ENCODE results near the gene BNIP5. TPM values are rescaled to one million over a fixed set of nuclear protein-coding genes. Genes with fewer than 3 reads are reported as not detected.

Gene BNIP5
- total RNA-seq, 4 donors from 2014 or later: not detected

- no peak for DNase-seq
- H3K9me3 ChIP-seq: no peaks in the 10 kb centered on the region
- H3K27ac ChIP-seq: no peak overlapping the region
- H3K27me3 ChIP-seq: no peaks in the 10 kb centered on the region
- intact Hi-C loops (cut with DNase I; ENCODE audit: low total_unique reads): no loop called here
- TF ChIP-seq CTCF (IDR thresholded peaks at IDR 0.05) (no peak), POLR2A (IDR thresholded peaks at IDR 0.05) (no peak)
- H3K4me1 ChIP-seq: no peaks in the 10 kb centered on the region
- no peaks in the 10 kb centered on the region for H3K36me3 ChIP-seq
- H3K4me3 ChIP-seq: no peak overlapping the region
Observed at GRCh38 chr6:36319436-36319762, 17.3 kb downstream of the BNIP5 start.

- Histone ChIP-seq H3K9me3 (no peaks in the 10 kb centered on the region), H3K27me3 (no peaks in the 10 kb centered on the region), H3K4me3 (no peak overlapping the region), H3K36me3 (no peaks in the 10 kb centered on the region), H3K4me1 (no peaks in the 10 kb centered on the region), H3K27ac (no peak overlapping the region)
- intact Hi-C loops (cut with DNase I; ENCODE audit: low total_unique reads): no loop called here
- TF ChIP-seq CTCF (IDR thresholded peaks at IDR 0.05): no peak
- TF ChIP-seq POLR2A (IDR thresholded peaks at IDR 0.05): no peak
- DNase-seq: no peak
Observed at GRCh38 chr6:36318690-36319435, 17.8 kb downstream of the BNIP5 start.

- intact Hi-C loops (cut with DNase I; ENCODE audit: low total_unique reads): no loop called here
- no peak for DNase-seq
- no peaks in the 10 kb centered on the region for H3K4me1 ChIP-seq
- no peaks in the 10 kb centered on the region for H3K36me3 ChIP-seq
- H3K27me3 ChIP-seq: no peaks in the 10 kb centered on the region
- H3K4me3 ChIP-seq: no peak overlapping the region
- H3K9me3 ChIP-seq: no peaks in the 10 kb centered on the region
- TF ChIP-seq CTCF (IDR thresholded peaks at IDR 0.05): no peak
- no peak for TF ChIP-seq POLR2A (IDR thresholded peaks at IDR 0.05)
- H3K27ac ChIP-seq: no peak overlapping the region
Observed at GRCh38 chr6:36317623-36318022, 19.1 kb downstream of the BNIP5 start.

GRCh38 chr6:36315921-36316320 is 20.8 kb downstream of the BNIP5 start:
- TF ChIP-seq POLR2A (IDR thresholded peaks at IDR 0.05): no peak
- TF ChIP-seq CTCF (IDR thresholded peaks at IDR 0.05): no peak
- H3K27ac ChIP-seq: no peak overlapping the region
- H3K36me3 ChIP-seq: no peaks in the 10 kb centered on the region
- H3K27me3 ChIP-seq: no peaks in the 10 kb centered on the region
- no peaks in the 10 kb centered on the region for H3K9me3 ChIP-seq
- intact Hi-C loops (cut with DNase I; ENCODE audit: low total_unique reads): no loop called here
- H3K4me3 ChIP-seq: no peak overlapping the region
- DNase-seq: no peak
- no peaks in the 10 kb centered on the region for H3K4me1 ChIP-seq

GRCh38 chr6:36314221-36315014 is 22.3 kb downstream of the BNIP5 start:
- Histone ChIP-seq H3K36me3 (no peaks in the 10 kb centered on the region), H3K4me3 (no peak overlapping the region), H3K27me3 (no peaks in the 10 kb centered on the region), H3K9me3 (no peaks in the 10 kb centered on the region), H3K4me1 (no peaks in the 10 kb centered on the region), H3K27ac (no peak overlapping the region)
- TF ChIP-seq POLR2A (IDR thresholded peaks at IDR 0.05): no peak
- TF ChIP-seq CTCF (IDR thresholded peaks at IDR 0.05): no peak
- DNase-seq: no peak
- intact Hi-C loops (cut with DNase I; ENCODE audit: low total_unique reads): no loop called here
